NK-92 treated with Interleukin-12 subunit alpha and Interleukin-12 subunit beta, amount 100 ng/mL, for 24 hours (cell line): ENCODE results near the gene ERGIC1.
"Not testable (repeated sequence)": the region's sequence is repeated elsewhere in the genome, so short reads cannot be mapped to it uniquely, and the experiment has no call there.

Experiments used
- DNase-seq: peaks from one replicate; lab custom pipeline; 2025; lab: John Stamatoyannopoulos, UW

The ERGIC1 gene

DNA sequence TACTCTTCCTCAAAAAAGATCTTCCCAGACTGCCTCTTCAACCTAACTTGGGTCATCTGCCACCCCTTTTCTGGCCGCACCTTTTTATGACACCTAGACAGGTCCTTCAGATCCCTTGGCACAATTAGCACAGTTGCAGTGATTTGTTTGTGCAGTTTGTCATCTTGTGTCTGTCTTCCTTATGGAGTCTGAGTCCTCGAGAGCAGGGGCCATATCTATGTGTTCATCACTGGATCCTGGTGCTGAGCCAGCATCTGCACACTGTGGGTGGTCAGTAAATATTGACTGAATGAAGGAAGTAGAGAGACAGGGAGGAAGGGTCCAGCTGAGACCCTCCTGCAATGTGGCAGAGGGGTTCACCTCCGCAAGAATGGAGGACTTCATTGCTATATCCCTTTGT lies 14.4 kb downstream of the ERGIC1 start:
- DNase-seq = no peak

- no peak for DNase-seq
Observed at GRCh38 chr5:172849606-172850453, 15.8 kb downstream of the ERGIC1 start.

- DNase-seq = no peak
Observed at GRCh38 chr5:172850454-172850797, 16.4 kb downstream of the ERGIC1 start.

DNA sequence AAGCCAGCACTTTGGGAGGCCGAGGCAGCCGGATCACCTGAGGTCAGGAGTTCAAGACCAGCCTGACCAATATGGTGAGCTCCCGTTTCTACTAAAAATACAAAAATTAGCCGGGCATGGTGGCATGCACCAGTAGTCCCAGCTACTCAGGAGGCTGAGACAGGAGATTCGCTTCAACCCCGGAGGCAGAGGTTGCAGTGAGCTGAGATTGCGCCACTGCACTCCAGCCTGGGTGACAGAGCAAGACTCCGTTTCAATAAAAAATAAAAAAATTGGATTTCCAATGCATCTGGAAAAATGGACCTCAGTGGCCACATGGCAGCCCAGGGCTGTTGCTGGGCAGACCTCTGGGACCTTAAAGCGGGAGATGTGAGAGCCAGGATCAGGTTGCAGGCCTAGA lies 17.2 kb downstream of the ERGIC1 start:
- DNase-seq = not testable (repeated sequence)

- peak; percentile 74 for DNase-seq
Observed at GRCh38 chr5:172852490-172853354, 18.7 kb downstream of the ERGIC1 start.

- DNase-seq = peak; percentile 29
Observed at GRCh38 chr5:172853355-172853975, 19.4 kb downstream of the ERGIC1 start.

- DNase-seq = no peak
Observed at GRCh38 chr5:172854451-172854871, 20.4 kb downstream of the ERGIC1 start.

- DNase-seq = no peak
Observed at GRCh38 chr5:172854971-172855370, 20.9 kb downstream of the ERGIC1 start.

DNA sequence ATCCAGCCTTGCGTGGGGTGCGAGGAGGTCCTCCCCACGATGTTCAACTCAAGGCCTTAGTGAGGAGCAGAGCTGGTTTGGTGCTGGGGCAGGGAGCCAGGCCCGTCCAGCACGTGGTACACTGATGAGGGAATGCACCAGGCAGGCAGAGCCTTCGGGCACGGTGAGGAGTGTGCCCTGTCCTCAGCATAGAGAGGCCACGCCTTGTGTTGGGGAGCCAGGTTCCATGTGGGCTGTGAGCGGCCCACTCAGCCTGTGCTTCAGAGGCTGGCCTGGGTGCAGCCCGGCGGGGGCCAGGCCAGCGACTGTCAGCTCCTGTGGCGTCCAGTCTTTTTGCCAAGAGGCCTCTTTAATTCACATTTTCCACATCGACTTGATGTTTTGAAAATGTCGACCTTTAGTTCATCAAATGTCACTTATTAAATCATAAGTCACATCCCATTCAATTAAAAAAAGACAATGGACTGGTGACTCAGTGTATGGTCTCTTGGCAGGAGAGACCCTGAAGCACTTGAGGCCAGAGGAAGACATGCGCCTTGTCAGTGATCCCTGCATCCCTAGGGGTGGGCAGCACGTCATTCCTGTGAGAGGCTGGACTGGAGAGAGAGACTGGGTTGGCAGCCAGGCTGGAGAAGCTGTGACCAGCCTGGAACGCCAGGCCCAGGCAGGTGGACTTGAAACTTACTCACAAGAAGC lies 21.7 kb downstream of the ERGIC1 start:
- no peak for DNase-seq

DNA sequence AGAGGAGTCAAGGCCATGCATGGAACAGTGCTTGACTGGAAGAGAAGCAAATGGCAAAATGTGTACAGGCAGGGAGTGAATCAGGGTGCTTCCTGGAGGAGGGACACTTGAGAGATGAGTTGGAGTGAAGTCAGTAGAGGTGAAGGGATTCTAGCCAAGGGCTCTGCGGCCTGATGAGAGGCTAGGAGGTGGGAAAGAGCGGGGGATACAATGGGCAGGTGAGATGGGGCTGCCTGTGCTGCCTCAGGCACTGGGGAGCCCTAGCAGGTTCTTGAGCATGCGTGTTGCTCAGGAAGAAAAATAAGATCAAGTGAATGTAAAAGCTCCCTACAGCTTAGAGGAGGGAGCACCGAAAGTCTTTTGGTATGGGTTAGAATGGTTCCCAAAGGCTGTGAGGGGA lies 22.3 kb downstream of the ERGIC1 start:
- no peak for DNase-seq

- DNase-seq = no peak
Observed at GRCh38 chr5:172857982-172858381, 23.9 kb downstream of the ERGIC1 start.

DNA sequence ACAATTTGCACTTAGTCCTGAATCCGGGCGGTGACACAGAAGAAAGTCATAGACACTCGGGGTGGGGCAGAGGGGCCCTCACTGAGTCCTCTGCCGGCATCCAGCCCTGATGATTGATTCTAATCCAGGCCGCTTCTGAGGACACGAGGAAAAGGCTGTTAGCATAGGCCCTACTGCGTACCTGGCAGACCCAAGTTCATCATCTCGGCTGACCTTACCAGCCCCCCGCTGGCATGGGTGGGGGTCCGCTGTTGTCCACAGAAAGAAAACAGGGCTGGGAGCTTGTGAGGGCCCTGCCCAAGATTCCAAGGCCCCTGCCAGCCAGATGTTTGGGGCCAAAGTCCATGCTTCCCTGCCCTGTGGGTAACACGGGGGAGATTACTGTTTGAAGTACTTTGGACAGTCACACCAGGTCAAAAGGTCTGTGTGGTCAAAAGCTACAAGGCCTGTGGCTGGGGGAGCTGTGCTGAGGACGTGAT lies 24.5 kb downstream of the ERGIC1 start:
- DNase-seq = no peak

- no peak for DNase-seq
Observed at GRCh38 chr5:172858990-172859811, 25.1 kb downstream of the ERGIC1 start.

- no peak for DNase-seq
Observed at GRCh38 chr5:172859966-172860365, 25.9 kb downstream of the ERGIC1 start.

DNA sequence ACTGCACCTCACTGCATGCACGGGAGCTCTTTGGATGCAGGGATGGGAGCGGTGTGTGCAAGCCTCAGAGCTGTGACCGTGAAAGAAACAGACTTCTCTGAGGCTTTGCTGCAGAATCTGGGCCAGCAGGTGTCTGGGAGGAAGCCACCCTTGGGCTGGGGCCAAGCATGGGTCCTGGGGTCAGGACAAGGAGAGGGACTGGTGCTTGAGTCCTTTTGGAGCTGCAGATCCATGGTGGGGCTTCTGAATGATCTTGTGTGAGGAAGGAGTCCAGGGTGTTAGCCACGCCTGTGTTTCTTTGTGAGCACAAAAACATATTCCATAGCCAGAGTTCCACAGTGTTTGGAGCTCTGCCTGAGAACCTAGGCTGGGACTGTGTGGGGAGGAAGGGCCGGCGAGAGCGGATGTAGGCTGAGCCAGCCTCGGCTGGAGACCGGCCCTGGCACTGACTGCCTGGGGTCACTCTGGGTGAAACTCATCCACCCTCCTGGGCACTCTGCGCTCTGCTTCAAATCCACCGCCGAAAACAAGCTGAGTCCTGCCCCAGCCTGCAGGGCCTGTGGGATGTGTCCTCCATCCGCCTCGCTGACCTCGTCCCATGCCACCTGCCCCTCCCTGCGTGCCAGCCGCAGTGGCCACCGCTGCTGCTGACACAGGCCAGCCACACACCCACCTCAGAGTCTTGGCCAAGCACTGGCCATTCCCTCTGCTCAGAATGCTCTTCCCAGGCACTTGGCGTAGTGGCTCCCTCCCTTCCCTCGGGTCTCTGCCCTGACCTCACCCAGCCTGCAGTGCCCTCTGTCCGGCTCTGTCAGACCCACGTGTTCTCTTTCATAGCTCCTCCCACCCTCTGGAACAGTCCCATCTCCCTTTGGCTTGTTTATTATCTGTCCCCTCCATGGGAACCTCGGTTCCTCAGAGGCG lies 26.7 kb downstream of the ERGIC1 start:
- DNase-seq = no peak

GRCh38 chr5:172861461-172861860 lies 27.4 kb downstream of the ERGIC1 start:
- no peak for DNase-seq

GRCh38 chr5:172862165-172862801 lies 28.2 kb downstream of the ERGIC1 start:
- DNase-seq = no peak

GRCh38 chr5:172864171-172864570 lies 30.1 kb downstream of the ERGIC1 start:
- not testable (repeated sequence) for DNase-seq

DNA sequence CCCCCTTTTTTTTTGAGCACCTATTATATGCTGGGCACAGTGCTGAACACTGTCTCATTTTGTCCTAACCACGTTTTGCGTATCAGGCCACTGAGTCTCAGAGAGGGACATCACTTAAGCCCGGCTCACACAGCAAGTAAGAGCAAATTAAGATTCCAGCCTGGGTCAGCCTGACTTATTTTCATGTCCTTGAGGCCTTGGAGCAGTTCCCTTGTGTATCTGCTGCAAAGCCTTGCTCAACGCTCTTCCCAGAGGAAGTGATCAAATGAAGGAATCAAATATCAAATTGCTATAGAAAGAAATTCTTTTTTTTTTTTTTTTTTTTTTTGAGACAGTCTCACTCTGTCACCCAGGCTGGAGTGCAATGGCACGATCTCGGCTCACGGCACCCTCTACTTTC lies 30.7 kb downstream of the ERGIC1 start:
- no peak for DNase-seq
